Measurements from ENCODE around the gene TRAP1.

DNA sequence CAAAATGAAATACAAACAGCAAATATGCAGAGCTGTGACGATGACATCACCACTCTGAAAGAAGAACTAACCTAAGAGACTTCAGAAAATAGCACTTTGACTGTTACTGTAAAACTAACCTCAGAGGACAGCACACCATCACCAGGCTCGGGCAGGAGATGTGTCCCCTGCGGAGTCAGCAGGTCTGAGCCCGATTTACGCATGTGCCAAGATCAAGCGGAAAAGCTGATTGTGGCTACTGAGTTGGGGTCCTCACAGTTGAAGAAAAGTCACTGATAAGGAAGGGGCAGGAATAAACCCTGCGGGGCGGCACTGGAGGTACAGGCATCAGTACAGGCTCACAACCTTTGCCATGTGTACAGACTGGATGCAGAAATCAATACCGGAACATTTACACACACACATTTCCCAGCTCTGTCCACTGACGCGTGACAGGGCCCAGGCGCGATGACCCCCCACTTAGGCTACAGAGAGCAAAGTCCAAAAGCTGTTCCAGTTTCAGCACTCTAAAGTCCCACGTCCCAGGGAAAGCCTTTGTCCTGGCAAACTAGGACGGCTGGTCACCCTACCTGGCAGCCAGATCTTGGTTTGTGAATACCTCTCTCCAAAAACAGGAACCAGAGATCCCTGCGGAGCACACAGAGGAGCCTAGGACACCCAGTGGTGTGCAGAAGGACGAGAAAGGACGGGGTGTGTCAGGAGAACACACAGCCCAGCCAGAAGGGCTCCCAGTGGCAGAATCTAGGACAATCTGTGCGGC lies 21.5 kb downstream of the TRAP1 start:
- no peak for TF ChIP-seq CTCF (IDR thresholded peaks at IDR 0.05)
- TF ChIP-seq POLR2AphosphoS5 (IDR thresholded peaks at IDR 0.05; ENCODE audit: low read depth, low read length), result no peak

Measured in Panc1 (cell line).